ENCODE results near the gene IFT81. TPM values are rescaled to one million over a fixed set of nuclear protein-coding genes. Genes with fewer than 3 reads are reported as not detected.

The IFT81 gene
- total RNA-seq, 4 donors from 2014 or later: 11.5 to 36.1 (median 21.8) TPM

GRCh38 chr12:110176745-110177144 is 52.6 kb downstream of the IFT81 start:
- H3K27me3 ChIP-seq: no peaks in the 10 kb centered on the region
- no peaks in the 10 kb centered on the region for H3K9me3 ChIP-seq
- H3K4me1 ChIP-seq: peaks cover 0 to 10% (median 0%) of the 10 kb centered on the region in 4 donors
- no peak overlapping the region for H3K4me3 ChIP-seq
- peaks cover 0 to 6% (median 0%) of the 10 kb centered on the region in 3 donors for H3K36me3 ChIP-seq
- 77 to 82% methylated on average over 1 of the region's 1 CpG for WGBS, 2 donors
- TF ChIP-seq EP300 (IDR thresholded peaks at IDR 0.05) (no peak), POLR2A (IDR thresholded peaks at IDR 0.05) (no peak)
- TF ChIP-seq, protein P1, sequence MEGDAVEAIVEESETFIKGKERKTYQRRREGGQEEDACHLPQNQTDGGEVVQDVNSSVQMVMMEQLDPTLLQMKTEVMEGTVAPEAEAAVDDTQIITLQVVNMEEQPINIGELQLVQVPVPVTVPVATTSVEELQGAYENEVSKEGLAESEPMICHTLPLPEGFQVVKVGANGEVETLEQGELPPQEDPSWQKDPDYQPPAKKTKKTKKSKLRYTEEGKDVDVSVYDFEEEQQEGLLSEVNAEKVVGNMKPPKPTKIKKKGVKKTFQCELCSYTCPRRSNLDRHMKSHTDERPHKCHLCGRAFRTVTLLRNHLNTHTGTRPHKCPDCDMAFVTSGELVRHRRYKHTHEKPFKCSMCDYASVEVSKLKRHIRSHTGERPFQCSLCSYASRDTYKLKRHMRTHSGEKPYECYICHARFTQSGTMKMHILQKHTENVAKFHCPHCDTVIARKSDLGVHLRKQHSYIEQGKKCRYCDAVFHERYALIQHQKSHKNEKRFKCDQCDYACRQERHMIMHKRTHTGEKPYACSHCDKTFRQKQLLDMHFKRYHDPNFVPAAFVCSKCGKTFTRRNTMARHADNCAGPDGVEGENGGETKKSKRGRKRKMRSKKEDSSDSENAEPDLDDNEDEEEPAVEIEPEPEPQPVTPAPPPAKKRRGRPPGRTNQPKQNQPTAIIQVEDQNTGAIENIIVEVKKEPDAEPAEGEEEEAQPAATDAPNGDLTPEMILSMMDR (IDR thresholded peaks at IDR 0.05): no peak
- no peak overlapping the region for H3K27ac ChIP-seq
- no peak for DNase-seq (ENCODE audit: low spot score in 2 of 2)

- peaks cover 0 to 10% (median 0%) of the 10 kb centered on the region in 4 donors for H3K4me1 ChIP-seq
- 77 to 81% methylated on average over 3 of the region's 3 CpGs for WGBS, 2 donors
- H3K4me3 ChIP-seq: no peak overlapping the region
- peaks cover 0 to 24% (median 0%) of the 10 kb centered on the region in 3 donors for H3K36me3 ChIP-seq
- H3K27me3 ChIP-seq: no peaks in the 10 kb centered on the region
- no peak overlapping the region for H3K27ac ChIP-seq
- no peaks in the 10 kb centered on the region for H3K9me3 ChIP-seq
- TF ChIP-seq EP300 (IDR thresholded peaks at IDR 0.05) (no peak), POLR2A (IDR thresholded peaks at IDR 0.05) (no peak)
- TF ChIP-seq, protein P1 (IDR thresholded peaks at IDR 0.05): no peak
- no peak for DNase-seq (ENCODE audit: low spot score in 2 of 2)
Observed at GRCh38 chr12:110179291-110179690, 55.1 kb downstream of the IFT81 start.

DNA sequence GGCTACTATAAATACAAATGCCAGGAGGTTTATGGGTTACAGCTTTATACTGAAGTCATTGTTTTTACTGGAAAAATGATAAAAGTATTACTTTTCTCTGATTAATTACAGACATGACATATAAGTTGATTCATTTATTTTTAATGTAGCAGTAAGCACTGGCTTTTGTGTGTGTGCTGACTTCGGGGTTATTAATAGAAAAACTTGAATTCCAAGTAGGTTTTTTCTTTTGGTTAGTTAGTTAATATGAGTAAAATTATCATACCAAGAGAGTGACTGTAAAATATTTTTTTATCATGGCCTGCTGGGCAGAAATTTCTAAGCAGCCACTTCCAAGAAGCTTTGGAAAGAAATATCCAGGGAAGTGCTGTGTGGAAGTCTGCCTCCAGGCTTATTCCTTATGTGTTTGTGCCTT is 56.4 kb downstream of the IFT81 start:
- Histone ChIP-seq H3K27me3 (no peaks in the 10 kb centered on the region), H3K9me3 (peaks cover 0 to 2% (median 0%) of the 10 kb centered on the region in 4 donors), H3K36me3 (peaks cover 0 to 37% (median 0%) of the 10 kb centered on the region in 3 donors), H3K27ac (peak overlapping the region in 2 of 4 donors; percentile 2 to 53), H3K4me3 (no peak overlapping the region), H3K4me1 (peaks cover 0 to 10% (median 0%) of the 10 kb centered on the region in 4 donors)
- TF ChIP-seq POLR2A (IDR thresholded peaks at IDR 0.05) (no peak), EP300 (IDR thresholded peaks at IDR 0.05) (no peak)
- TF ChIP-seq, protein P1 (IDR thresholded peaks at IDR 0.05): no peak
- WGBS, 2 donors: 27 to 53% methylated on average over 1 of the region's 1 CpG
- DNase-seq (ENCODE audit: low spot score in 2 of 2): no peak

DNA sequence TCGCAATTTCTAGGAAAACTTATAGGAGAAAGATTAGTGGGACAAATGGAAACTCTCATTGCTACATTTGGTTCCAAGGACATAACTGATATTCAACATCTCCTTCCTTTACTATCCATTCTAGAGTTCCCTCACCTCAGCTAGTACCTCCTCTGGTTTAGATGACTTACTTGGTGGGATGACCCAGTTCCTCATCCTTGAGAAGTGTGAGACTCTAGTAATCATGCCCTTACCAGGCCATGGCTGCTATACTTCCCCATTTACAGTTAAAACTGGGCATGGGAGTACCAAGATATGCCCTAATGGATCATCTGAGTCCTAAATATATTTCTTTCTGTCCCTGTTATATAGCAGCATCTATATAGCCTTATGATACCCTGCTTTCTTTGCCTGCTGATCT is 58.1 kb downstream of the IFT81 start:
- WGBS, 2 donors: 93 to 100% methylated on average over 1 of the region's 1 CpG
- peaks cover 0 to 52% (median 0%) of the 10 kb centered on the region in 3 donors for H3K36me3 ChIP-seq
- DNase-seq (ENCODE audit: low spot score in 2 of 2): no peak
- peaks cover 0 to 10% (median 0%) of the 10 kb centered on the region in 4 donors for H3K4me1 ChIP-seq
- TF ChIP-seq EP300 (IDR thresholded peaks at IDR 0.05): no peak
- TF ChIP-seq, protein P1 (IDR thresholded peaks at IDR 0.05): no peak
- TF ChIP-seq POLR2A (IDR thresholded peaks at IDR 0.05): no peak
- H3K27ac ChIP-seq: no peak overlapping the region
- H3K4me3 ChIP-seq: no peak overlapping the region
- no peaks in the 10 kb centered on the region for H3K27me3 ChIP-seq
- peaks cover 0 to 14% (median 6%) of the 10 kb centered on the region in 4 donors for H3K9me3 ChIP-seq

DNA sequence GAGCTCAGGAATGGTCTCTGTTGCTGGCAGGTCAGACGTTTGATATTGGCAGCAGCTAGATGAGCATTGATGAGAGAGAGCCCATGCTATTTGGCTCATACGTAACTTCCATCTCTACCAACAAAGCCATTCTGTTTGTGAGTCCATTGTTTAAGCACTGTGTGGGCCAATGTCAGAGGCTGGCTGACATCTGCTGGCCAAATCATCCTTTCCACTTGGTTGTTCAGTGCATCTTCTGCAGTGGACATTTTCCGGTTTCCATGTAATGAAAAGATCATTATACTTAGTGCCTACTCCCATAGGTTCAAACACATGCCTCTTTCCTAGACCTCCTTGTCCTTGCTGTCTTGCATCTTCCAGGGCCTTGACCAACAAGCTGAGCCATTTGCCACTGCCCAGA is 59.2 kb downstream of the IFT81 start:
- peaks cover 0 to 10% (median 0%) of the 10 kb centered on the region in 4 donors for H3K4me1 ChIP-seq
- TF ChIP-seq, protein P1 (IDR thresholded peaks at IDR 0.05): no peak
- TF ChIP-seq POLR2A (IDR thresholded peaks at IDR 0.05): no peak
- TF ChIP-seq EP300 (IDR thresholded peaks at IDR 0.05): no peak
- 54 to 56% methylated on average over 3 of the region's 3 CpGs for WGBS, 2 donors
- H3K27ac ChIP-seq: no peak overlapping the region
- peaks cover 0 to 55% (median 0%) of the 10 kb centered on the region in 3 donors for H3K36me3 ChIP-seq
- H3K27me3 ChIP-seq: no peaks in the 10 kb centered on the region
- no peak overlapping the region for H3K4me3 ChIP-seq
- peaks cover 0 to 14% (median 6%) of the 10 kb centered on the region in 4 donors for H3K9me3 ChIP-seq
- DNase-seq (ENCODE audit: low spot score in 2 of 2): no peak

Measured in tibial nerve (tissue), 4 donors.